Stimulated activated CD8-positive, alpha-beta memory T cell treated with anti-CD3 and anti-CD28 coated beads, Interleukin-4, amount 100 ng/mL, for 1 hour (primary cell): ENCODE results near the gene SARM1.
A peak's percentile ranks its signal among the peaks of the same experiment; 100 is the strongest.
"Not testable (repeated sequence)": the region's sequence is repeated elsewhere in the genome, so short reads cannot be mapped to it uniquely, and the experiment has no call there.

Experiments
- DNase-seq, 2 donors: peaks; one replicate each; pipeline ENCODE4 v3.0.0-alpha.2; 2020; ENCODE audit warnings: low read depth in 2 of 2, low spot score in 1 of 2

The SARM1 gene

GRCh38 chr17:28371245-28372202 lies at the start of gene SARM1:
TSS of gene SARM1 (plus strand) at chr17:28371694. CDS start at chr17:28372033, 339 bp downstream.
- DNase-seq = peak; percentile 60

- DNase-seq = no peak
Measured at GRCh38 chr17:28324267-28324745, 47.2 kb upstream of the SARM1 start.

- no peak for DNase-seq
Measured at GRCh38 chr17:28324781-28325180, 46.7 kb upstream of the SARM1 start.

GRCh38 chr17:28325211-28325610 lies 46.3 kb upstream of the SARM1 start:
- DNase-seq = no peak

GRCh38 chr17:28326114-28326513 lies 45.4 kb upstream of the SARM1 start:
- DNase-seq = no peak

GRCh38 chr17:28327031-28327607 lies 44.4 kb upstream of the SARM1 start:
- DNase-seq = no peak

- no peak for DNase-seq
Measured at GRCh38 chr17:28327709-28328108, 43.8 kb upstream of the SARM1 start.

GRCh38 chr17:28328325-28328724 lies 43.2 kb upstream of the SARM1 start:
- DNase-seq = no peak

GRCh38 chr17:28330671-28331070 lies 40.8 kb upstream of the SARM1 start:
- no peak for DNase-seq

- DNase-seq = no peak
Measured at GRCh38 chr17:28331891-28332420, 39.5 kb upstream of the SARM1 start.

- no peak for DNase-seq
Measured at GRCh38 chr17:28333083-28333746, 38.3 kb upstream of the SARM1 start.

- DNase-seq = no peak
Measured at GRCh38 chr17:28334171-28334570, 37.3 kb upstream of the SARM1 start.

GRCh38 chr17:28334666-28335200 lies 36.8 kb upstream of the SARM1 start:
- DNase-seq = no peak

GRCh38 chr17:28335201-28335958 lies 36.1 kb upstream of the SARM1 start, which contains the start of the genes IFT20 and TNFAIP1:
TSS of gene IFT20 (minus strand) at chr17:28335472. CDS start at chr17:28331985, 3,487 bp downstream.
TSS of gene TNFAIP1 (plus strand) at chr17:28335761. CDS start at chr17:28339522, 3,761 bp downstream.
- DNase-seq = peak; percentile 85 to 96

GRCh38 chr17:28335959-28336871 lies 35.3 kb upstream of the SARM1 start:
- no peak for DNase-seq

- no peak for DNase-seq
Measured at GRCh38 chr17:28338056-28338768, 33.3 kb upstream of the SARM1 start.

GRCh38 chr17:28338769-28339212 lies 32.7 kb upstream of the SARM1 start:
- not testable (repeated sequence) for DNase-seq

- DNase-seq = no peak
Measured at GRCh38 chr17:28339431-28339830, 32.1 kb upstream of the SARM1 start.
